ENCODE results near the gene TEC.
A peak's percentile ranks its signal among the peaks of the same experiment; 100 is the strongest.

The TEC gene

DNA sequence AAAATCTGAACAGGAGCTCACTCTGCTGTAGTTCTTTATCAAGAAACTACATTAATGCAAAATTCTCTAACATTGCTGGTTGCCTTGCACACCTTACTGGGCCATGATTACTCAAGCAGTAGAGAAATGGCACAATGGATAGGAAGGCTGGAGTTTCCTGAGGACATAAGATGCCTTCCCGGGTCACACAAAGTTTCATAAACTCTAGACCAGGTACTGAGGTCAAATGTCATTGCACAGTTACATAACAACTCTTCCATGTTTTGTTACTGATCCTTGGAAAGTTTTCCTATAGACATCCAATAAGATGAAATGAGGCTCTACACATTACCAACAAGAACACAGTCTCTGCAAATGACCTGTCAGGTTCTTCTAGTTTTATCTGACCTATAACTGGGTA is 9.9 kb downstream of the TEC start:
- TF ChIP-seq TEAD4 (IDR thresholded peaks at IDR 0.05) (no peak), NFIC (IDR thresholded peaks at IDR 0.05) (no peak), CEBPB (IDR thresholded peaks at IDR 0.05) (no peak), CREB1 (IDR thresholded peaks at IDR 0.05; ENCODE audit: low read depth) (no peak), TCF12 (IDR thresholded peaks at IDR 0.05; ENCODE audit: low read depth) (no peak), FOXM1 (IDR thresholded peaks at IDR 0.05; ENCODE audit: borderline replicate concordance, low read depth) (no peak), ZBTB7A (IDR thresholded peaks at IDR 0.05; ENCODE audit: low read depth) (no peak), TAF1 (IDR thresholded peaks at IDR 0.05; ENCODE audit: low read depth) (no peak)
- TF ChIP-seq, protein P1, sequence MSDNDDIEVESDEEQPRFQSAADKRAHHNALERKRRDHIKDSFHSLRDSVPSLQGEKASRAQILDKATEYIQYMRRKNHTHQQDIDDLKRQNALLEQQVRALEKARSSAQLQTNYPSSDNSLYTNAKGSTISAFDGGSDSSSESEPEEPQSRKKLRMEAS (IDR thresholded peaks at IDR 0.05): no peak
- TF ChIP-seq, protein P2, sequence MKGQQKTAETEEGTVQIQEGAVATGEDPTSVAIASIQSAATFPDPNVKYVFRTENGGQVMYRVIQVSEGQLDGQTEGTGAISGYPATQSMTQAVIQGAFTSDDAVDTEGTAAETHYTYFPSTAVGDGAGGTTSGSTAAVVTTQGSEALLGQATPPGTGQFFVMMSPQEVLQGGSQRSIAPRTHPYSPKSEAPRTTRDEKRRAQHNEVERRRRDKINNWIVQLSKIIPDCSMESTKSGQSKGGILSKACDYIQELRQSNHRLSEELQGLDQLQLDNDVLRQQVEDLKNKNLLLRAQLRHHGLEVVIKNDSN (IDR thresholded peaks at IDR 0.05): no peak

DNA sequence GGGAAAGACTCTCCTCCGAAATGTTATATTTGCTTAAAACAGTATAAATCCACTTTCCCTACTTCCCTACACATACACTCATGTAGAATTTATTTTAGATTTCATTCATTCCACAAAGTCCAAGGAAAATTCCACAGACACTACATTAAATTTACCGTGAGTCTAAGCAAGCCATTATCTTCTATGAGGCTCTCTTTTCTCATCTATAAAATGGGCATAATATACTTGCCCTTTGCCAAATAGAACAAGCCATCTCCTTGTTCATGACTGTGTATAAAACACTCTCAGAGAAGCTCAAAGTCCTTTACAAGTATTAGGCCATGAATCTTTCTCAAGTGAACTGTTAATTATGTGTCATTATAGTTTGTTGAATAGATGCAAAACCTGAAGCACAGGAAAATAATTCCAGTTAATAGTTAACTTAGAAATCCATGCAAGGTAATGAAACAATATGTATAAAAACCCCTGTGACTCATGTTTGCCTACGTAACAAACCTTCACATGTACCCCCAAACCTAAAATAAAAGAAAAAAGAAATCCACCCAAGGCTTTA is 10.7 kb downstream of the TEC start:
- TF ChIP-seq ZBTB7A (IDR thresholded peaks at IDR 0.05; ENCODE audit: low read depth): no peak
- TF ChIP-seq REST (IDR thresholded peaks at IDR 0.05; ENCODE audit: low read depth): no peak
- TF ChIP-seq CREB1 (IDR thresholded peaks at IDR 0.05; ENCODE audit: low read depth): no peak
- no peak for TF ChIP-seq EGR1 (IDR thresholded peaks at IDR 0.05)
- TF ChIP-seq, protein P1 (IDR thresholded peaks at IDR 0.05): no peak
- no peak for TF ChIP-seq RAD21 (IDR thresholded peaks at IDR 0.05; ENCODE audit: low read depth)
- TF ChIP-seq TAF1 (IDR thresholded peaks at IDR 0.05; ENCODE audit: low read depth): no peak
- TF ChIP-seq FOXM1 (IDR thresholded peaks at IDR 0.05; ENCODE audit: borderline replicate concordance, low read depth): no peak
- no peak for TF ChIP-seq YY1 (IDR thresholded peaks at IDR 0.05; ENCODE audit: low read depth)
- TF ChIP-seq NFIC (IDR thresholded peaks at IDR 0.05): no peak
- TF ChIP-seq CEBPB (IDR thresholded peaks at IDR 0.05): no peak
- no peak for TF ChIP-seq TEAD4 (IDR thresholded peaks at IDR 0.05)

GRCh38 chr4:48255959-48256342 is 13.7 kb downstream of the TEC start:
- TF ChIP-seq YY1 (IDR thresholded peaks at IDR 0.05; ENCODE audit: low read depth): no peak
- no peak for TF ChIP-seq CEBPB (IDR thresholded peaks at IDR 0.05)
- no peak for TF ChIP-seq EP300 (IDR thresholded peaks at IDR 0.05; ENCODE audit: borderline replicate concordance)
- no peak for TF ChIP-seq RAD21 (IDR thresholded peaks at IDR 0.05; ENCODE audit: low read depth)
- TF ChIP-seq FOXM1 (IDR thresholded peaks at IDR 0.05; ENCODE audit: borderline replicate concordance, low read depth): no peak
- no peak for TF ChIP-seq EGR1 (IDR thresholded peaks at IDR 0.05)
- TF ChIP-seq NFIC (IDR thresholded peaks at IDR 0.05): no peak
- TF ChIP-seq TAF1 (IDR thresholded peaks at IDR 0.05; ENCODE audit: low read depth): no peak
- TF ChIP-seq CREB1 (IDR thresholded peaks at IDR 0.05; ENCODE audit: low read depth): no peak
- no peak for TF ChIP-seq TEAD4 (IDR thresholded peaks at IDR 0.05)
- no peak for TF ChIP-seq TCF12 (IDR thresholded peaks at IDR 0.05; ENCODE audit: low read depth)
- TF ChIP-seq ZBTB7A (IDR thresholded peaks at IDR 0.05; ENCODE audit: low read depth): no peak
- TF ChIP-seq REST (IDR thresholded peaks at IDR 0.05; ENCODE audit: low read depth): no peak
- TF ChIP-seq, protein P1 (IDR thresholded peaks at IDR 0.05): no peak
- TF ChIP-seq, protein P2 (IDR thresholded peaks at IDR 0.05): no peak

DNA sequence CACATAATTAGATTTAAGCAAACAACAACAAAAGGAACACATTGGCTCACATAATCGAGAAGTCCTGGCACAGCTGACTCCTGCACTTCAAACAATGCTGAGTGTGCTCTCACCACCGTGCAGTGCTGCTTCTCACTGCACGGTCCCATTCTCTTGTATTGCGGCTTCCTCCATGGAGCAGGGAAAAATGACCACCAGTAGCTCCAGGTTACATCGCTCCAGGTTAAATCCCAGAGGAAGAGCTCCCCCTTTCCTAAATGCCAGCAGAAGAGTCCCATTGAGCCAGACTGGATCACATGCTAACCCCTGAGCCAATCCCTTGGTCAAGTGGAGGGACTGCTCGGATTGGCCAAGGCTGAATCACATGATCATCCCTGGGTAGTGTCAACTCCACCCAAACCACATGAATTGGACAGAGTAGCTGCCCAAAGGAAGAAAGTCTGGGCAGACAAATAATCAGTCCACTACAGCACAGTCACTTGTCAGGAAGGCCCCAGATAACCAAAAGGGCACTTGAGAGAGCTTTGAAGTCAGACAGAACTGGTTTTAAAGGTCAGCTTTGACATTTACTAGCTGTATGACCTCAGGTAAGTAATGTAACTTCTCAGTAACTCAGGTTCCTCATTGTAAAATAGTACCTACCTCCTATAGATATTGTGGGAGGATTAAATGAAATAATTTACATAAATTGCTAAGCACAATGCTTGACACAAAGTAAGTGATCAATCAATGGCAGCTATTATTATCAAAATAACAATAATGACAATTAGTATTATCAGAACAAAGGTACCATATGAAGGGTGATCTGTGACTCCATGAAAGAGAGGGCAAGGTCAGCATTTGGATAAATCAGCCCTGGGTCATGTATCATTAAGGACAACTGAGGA is 14.3 kb downstream of the TEC start:
- TF ChIP-seq RAD21 (IDR thresholded peaks at IDR 0.05; ENCODE audit: low read depth) (no peak), CREB1 (IDR thresholded peaks at IDR 0.05; ENCODE audit: low read depth) (no peak), YY1 (IDR thresholded peaks at IDR 0.05; ENCODE audit: low read depth) (no peak), TEAD4 (IDR thresholded peaks at IDR 0.05) (no peak), FOXM1 (IDR thresholded peaks at IDR 0.05; ENCODE audit: borderline replicate concordance, low read depth) (no peak), EGR1 (IDR thresholded peaks at IDR 0.05) (no peak), TAF1 (IDR thresholded peaks at IDR 0.05; ENCODE audit: low read depth) (no peak)
- TF ChIP-seq, protein P2 (IDR thresholded peaks at IDR 0.05): peak; percentile 78
- TF ChIP-seq, protein P1 (IDR thresholded peaks at IDR 0.05): no peak
